ENCODE data around the gene PLEKHM2.

The PLEKHM2 gene

GRCh38 chr1:15770313-15770962, 86.3 kb downstream of the PLEKHM2 start:
- DNase-seq, result no peak

GRCh38 chr1:15771836-15772515, 87.9 kb downstream of the PLEKHM2 start:
- no peak for DNase-seq
- in situ Hi-C loops (cut with MboI; ENCODE audit: low pct_unique_long_range_greater_than_20kb, low sequenced_read_pairs), result no loop called here

More at GRCh38 chr1:15770313-15770962, 86.3 kb downstream of the PLEKHM2 start:
- in situ Hi-C loops (cut with MboI; ENCODE audit: low pct_unique_long_range_greater_than_20kb, low sequenced_read_pairs), result no loop called here

GRCh38 chr1:15775706-15776105, 91.6 kb downstream of the PLEKHM2 start:
- in situ Hi-C loops (cut with MboI; ENCODE audit: low pct_unique_long_range_greater_than_20kb, low sequenced_read_pairs), result no loop called here
- no peak for DNase-seq

GRCh38 chr1:15777909-15778707, 94.0 kb downstream of the PLEKHM2 start:
- DNase-seq, result no peak
- in situ Hi-C loops (cut with MboI; ENCODE audit: low pct_unique_long_range_greater_than_20kb, low sequenced_read_pairs), result no loop called here
